ENCODE data around the gene PRL.
A peak's percentile ranks its signal among the peaks of the same experiment; 100 is the strongest.

Gene PRL

DNA sequence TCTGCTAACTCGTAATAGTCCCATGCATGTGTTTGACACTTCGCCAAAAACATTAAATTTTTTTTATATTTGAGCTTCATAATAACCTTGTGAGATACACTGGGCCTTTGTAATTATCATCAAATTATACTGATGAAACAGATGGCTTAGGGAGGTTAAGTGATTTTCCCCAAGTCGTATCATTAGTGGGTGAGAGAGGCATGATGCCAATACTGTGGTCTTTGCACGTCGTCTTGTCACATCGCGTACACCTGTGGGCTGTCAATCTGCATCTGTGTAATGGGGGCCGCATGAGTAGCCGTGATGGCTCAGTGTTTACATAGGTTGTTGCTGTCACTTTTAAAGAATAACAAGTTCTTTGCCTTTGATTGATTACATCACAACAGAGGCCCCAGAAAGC lies 1.7 kb downstream of the PRL start:
- DNase-seq, result no peak

DNA sequence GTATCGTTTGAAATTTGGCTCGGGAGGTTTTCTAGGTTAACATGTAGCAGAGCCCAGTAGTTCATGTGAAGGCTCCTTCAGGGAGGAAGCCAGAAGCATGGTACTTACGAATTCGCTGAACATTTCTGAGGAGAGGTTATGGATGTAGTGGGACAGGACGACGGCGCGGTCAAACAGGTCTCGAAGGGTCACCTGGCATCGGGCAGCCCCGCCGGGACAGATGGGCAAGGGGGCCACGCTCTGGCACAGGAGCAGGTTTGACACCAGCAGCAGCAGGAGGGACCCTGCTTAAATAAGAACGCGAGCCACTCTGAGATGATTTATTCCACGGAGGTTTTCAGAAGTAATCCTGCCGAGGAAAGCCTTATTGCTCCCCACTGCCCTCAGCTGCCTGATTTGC lies 2.5 kb downstream of the PRL start:
- DNase-seq, result no peak

DNA sequence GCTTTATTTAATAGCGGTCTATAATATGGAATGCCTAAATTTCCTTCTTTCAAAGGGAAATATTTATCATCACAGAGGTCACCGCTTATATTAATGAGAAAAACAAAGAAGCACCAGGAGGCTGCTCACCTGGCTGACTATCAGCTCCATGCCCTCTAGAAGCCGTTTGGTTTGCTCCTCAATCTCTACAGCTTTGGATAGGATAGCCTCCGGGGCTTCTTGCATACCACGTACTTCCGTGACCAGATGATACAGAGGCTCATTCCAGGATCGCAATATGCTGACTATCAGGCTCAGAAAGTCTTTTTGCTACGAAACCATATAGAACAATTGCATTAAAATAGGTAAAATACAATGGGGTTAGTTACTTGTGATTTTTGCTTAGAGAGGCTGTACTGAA lies 6.8 kb downstream of the PRL start:
- no peak for DNase-seq

DNA sequence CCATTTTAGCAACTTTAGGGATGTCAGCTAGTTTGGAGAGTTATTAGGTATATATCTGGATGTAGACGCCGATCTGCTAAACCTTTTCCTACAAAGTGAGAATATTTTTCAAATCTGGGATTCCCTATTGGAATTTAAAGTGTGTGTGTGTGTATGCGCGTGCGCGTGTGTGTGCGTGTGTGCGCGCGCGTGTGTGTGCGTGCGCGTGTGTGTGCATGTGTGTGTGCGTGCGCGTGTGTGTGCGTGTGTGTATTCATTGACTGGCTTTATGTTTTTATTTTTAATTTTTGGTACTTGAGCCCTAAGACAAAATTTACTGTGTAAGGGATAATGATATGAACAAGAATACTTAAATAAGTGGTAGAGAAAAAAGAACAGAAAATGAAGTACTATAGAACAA lies 8.1 kb downstream of the PRL start:
- DNase-seq, result no peak

DNA sequence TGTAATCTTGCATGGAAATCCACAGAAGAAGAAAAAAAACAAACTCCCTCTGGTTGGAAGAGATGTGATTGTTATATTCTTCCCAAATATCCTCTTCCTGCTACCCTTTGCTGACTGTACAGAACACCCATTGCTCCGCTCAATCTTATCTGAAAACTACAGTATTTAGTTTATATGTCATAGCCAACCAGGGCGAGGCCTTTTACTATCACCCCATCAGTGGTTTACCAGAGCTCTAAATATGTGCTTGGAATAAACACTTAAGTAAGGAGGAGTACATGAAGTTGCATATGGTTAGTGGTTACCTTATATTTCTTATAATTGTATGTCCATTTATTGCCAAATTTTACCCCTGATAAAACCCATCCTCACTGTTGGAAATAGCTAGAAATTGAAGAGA lies 12.2 kb downstream of the PRL start:
- no peak for DNase-seq

DNA sequence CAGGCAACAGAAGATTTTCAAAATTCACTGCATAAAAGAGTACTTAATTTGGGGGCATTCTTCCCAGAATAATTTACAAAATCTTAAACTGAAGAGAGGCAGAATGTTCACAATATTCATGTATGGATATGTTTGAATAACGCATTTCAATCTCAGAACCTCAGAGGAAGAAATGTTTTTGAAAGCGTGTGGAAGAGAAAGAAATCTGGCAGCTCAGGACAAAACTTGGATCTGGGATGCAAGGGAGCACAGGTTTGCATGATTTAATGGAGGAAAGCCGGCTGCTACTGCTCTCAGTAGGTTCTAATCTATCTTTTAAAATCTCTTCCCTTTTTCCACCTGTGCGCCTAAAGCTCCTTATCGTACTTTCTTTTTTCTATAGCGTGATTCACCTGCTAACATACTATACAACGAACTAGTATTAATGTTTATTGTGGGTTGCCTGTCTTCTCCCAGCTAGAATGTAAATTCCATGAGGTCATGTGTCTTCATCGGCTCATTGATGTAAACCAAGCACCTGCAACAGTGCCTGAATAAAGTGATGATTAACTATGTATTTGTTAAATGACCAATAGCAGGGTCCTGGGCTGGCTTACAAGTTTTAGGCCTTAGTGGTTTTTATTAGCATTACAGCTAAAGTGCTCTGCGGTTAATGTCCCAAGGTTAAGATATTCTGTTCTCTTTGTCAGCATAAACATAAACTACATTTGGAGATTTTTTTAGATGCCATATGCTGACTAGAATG lies 15.3 kb downstream of the PRL start:
- DNase-seq, result no peak

DNA sequence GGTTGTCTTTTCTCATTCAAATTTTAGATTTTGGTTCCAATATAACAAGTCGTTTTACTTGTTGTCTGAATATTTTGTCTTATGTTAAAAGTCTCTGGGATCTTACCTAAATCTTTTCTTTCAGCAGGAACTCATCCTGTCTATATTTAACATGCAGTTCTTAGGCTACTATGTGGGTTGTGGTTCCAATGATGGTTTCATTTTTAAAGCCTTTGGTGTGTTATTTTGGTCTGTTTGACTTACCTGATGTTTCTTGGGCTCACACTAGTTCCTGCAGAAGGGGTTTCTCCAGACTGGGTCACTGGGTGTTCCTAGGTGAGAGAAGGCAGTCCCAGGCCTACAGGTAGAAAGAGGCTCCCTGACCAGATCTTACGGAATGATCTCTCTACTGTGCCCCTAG lies 17.4 kb downstream of the PRL start:
- DNase-seq, result no peak

DNA sequence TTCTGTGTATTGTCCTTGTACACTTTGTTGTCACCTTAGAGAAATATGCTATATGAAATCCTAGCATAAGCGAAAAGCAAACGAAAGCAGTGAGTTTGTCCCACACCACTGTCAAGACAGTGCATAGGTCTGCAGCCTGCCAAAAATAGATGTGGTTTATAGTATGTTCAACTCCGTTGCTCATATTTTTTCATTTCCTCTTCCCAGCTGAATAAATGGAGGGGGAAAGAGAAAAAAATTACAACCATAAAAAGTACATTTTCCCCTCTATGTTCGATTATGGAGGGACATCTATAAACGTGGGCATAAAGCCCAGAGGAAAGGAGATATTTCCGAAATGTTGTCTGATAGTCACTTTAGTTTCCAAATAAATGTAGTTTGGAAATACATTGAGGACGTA lies 25.8 kb downstream of the PRL start:
- DNase-seq, result no peak

DNA sequence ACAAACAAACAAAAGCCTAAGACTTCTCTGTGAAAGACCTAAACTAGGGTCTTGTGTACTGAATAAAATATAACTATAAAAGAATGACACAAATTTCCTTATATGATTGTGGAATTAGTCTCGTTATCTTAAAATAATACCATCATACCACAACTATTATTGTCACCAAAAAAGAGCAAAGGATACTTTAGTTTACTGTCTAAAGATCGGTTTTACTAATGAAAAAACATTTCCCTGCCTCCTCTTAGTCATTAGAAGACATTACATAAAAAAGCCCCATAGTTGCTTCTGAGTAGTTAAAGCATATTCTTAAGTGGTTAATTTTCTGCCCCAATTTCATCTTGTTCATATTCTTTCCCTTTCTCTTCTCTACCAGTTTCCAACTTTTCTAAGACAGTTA lies 33.1 kb downstream of the PRL start:
- no peak for DNase-seq

DNA sequence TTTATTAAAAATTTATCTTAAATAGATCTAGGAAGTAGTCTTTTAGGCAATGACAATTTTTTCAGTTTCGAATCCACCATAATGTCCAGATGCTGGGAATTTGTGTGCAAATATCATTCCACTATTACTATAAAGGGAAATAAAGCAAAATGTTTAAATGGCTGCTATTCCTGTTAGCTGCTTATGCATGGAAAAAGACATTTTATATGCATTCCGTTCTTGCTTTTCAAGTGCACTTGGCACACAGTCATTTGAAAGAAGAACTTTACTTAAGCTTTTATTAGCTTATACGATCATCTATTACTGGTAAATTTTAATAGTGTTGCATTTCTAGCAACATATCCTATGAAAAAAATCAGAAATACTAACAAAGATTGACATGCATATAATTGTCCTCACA lies 42.0 kb downstream of the PRL start:
- no peak for DNase-seq

DNA sequence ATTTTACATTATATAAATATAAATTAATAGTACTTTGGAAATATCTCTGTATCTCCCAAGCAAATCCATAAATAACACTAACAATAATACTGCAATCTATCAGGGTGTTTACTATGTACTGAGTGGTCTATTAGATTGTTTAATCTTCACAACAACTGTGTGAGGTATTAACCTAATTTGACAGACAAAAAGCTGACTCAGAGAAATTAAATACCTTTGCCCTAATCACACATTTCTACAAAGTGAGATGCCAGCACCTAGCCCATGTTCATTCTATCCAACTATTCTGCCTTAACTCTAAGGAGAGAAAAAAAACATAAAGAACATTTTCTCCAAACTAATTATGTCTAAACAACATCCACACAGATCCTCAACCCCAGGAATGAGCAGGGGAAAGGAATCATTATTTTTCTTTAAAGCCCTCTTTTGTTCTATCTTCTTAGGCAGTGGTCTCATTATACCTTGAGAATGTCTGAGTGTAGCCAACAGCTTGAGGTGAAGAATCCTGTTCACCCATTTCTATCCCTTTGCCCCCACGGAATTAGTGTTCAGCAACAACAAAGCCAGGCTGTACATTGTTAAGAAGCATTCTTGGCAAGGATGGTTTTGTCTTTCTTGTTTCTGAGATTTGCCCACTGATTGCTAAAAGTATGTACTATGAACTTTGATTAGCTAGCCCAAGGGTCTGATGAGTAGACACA lies 42.7 kb downstream of the PRL start:
- DNase-seq, result no peak

DNA sequence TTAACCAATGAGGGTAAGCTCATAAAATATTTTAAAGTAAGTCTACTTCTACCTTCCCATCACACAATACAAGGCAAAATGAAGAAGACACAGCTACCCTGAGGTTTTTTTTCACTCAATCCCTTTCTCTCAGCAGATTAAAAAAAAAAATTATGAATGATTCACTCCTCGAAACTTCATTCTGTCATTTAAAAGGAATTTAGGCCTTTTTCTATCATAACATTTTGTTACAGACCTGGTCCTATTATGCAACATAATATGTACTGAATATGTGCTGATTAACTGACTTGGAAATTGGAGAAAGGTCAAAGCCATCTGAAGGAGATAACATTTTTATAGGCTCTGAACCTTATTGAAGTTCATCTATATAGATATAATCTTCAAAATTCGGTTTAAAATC lies 45.5 kb downstream of the PRL start:
- DNase-seq, result no peak

DNA sequence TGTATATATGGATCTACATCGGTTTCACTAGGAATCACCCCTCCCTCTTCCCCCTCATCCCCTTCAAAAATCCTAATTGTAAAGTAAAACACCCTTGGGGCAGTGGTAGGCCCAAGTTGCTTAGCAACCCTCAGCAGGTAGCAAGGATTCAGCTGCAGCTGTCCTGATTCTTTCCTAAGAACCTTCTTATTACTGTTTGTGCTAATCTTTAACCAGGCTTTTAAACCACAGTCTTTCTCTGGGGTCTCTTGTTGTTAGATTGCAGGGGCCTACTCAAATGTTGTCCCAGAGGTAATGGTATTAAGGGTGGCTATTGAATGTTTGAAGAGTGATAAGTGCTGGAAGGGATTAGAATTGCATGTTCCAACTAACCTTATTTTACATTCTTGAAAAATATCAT lies 46.4 kb downstream of the PRL start:
- peak in 6 of 56 donors; percentile 0 to 30 (median 8) for DNase-seq

DNA sequence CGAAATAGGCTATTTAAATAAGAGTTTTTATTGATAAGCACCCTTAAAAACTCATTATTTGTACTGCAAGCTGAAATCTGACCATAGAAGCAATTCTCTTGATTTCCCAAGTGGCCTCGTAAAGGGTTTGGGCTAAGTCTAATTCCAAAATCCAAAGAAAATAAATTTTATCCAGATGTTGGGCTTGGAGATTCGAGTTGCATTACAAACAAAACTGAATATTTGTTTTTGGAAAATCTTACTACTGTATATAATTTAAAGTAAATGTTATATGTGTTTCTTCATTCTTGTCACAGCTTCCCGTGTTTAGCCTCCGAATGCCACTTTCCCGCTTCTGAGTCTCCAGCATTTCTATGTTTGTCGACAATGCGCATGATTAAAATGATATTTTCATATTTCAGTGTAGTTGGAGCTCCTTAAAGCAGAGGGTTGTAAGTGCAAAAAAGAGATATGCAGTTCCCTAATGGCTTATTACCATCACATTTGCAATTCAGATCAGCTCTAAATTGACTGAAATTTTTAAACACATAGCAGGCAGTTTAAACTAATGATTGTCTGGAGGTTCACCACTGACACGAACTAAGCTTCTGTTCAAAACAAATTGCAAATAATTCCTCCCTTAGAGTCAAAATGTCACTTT lies 47.0 kb downstream of the PRL start:
- DNase-seq, result peak in 1 of 56 donors; percentile 7

DNA sequence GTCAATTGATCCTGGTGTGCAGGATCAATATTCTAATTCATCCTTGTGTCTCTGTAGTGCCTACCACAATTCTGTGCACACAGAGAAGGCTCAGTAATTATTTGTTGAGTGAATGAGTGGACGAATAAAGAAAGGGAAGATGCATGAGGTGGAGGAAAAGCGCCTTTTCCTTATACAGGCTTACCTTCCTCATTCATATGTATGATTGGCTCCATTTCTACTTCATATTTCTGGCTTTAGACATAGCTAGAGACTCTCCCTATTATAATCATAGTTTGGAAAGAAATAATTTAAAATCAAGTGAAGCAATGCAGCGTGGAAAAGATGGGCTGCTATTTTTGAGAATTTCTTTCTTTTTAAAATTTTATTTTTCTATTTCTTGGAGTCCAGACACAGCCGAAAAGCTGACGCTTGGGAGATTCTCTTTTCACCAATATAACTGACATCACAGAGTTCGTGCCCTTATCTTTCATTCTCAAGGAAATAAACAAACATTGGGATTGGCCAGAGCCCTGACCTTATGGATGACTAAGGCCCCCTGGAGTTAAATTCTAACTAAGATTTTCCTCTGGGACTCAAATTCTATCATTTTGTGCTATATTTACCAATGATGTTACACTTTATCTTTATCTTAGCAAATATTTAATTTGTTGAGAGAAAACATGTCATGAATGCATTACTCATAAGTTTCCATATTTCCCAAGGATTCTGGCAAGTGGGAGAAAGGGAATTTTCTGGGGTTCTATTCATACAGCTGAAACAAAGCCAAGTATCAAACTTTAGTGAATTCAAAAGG lies 48.1 kb downstream of the PRL start:
- DNase-seq, result no peak

DNA sequence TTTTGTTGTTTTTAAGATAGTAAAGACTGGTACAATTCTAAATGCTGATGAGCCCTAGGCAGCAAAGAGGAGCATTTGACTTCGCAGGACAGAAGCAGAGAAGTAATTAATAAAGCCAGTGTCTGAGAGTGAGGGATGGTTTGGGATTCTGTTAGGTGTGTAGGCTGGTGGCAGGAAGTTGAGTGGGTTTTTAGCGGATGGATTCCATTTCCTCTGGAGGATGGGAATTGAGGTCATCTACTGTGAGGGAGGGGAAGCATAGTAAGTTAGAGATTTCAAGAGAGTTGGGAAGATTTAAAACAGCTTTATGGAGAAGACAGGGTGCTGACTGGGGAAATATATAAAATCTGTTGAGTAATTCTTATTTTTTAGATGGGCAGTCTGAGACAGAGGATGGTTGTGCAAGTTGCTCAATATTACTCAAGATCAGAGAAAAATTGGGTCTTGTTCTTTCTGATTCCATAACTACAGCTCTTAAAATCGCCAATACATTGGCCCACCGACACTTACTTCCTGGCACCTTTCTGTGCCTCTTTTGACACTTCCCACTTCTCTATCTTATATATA lies 48.8 kb downstream of the PRL start:
- no peak for DNase-seq

DNA sequence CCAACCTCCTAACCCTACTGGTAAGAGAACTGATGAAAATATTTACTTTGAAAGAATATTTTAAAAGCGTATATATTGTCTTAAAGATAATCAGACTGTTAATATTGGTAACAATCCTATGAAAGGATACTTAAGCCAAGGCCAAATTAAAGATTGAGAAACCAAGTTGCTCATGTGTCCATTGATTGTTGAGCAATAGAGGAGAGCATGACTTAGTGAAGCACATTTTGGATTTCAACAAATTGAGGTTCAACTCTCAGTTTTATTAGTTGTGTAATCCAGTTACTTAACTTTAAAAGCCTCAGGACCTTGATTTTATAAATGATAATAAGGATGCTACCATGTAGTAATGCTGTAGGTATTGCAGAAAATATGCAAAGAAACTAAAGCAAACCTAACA lies 56.8 kb downstream of the PRL start:
- DNase-seq, result no peak

DNA sequence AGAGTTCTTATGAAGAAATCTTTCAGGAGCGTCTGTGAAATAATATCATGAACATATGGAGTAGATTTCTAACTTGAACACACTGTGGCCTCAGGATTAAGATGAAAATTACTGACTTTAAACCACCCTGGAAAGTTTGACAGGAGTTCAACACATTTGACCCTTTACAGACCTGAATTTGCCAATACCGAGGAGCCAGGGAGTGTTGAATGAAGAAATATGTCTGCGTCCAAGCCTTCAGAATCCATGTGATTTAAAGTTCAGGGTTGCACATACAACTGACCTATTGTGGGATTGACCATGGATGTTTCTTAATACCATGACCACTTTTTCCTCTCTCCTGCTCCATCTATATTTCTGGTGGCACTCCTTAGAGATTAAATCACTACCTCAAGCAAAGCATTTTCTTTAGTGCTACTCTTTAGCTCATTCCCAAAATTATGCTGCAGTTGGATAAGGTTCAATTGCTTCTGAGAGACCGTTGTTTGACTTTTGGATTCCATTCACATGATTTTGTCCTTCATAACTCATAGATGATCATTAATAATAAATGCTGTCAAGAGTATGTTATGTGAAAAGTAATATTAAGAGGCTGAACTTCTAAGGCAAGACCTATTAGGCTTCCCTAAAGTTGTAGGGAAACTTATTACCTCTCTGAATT lies 57.4 kb downstream of the PRL start:
- DNase-seq, result no peak

DNA sequence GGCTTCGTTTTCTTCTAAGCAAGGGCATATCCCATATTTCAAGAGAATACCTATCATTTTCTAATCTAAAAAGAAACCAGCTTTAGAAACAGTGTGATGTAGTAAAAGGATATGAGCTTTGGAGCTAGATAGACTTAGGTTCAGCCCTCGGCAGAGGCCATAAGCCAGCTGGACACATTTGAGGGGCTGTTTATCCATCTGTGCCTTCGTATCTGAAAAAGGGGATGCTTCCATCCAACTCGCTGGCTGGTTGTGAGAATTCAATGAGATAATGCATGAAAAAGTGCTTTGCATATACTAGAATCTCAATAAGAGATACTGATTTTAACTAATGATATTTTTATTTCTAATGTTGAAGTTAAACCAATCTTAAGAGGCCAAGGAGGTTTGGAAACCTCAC lies 58.0 kb downstream of the PRL start:
- no peak for DNase-seq

DNA sequence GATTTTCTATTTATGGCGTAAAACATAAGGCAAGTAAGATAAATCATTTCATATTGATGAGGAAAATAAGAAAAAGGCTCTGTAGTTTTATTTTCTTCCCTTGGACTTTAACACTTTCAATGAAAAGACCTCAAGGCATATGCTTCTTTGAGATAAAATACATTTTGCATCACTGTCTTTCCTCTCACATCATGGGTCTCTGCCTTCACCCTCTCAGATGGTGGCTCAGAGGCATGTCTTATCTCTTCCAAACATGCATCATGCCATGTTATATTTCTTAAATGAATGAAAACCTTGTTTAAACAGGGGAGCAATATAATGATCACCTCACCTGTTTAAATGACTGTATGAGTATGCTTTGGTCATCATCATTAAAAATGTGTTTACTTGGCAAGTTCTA lies 59.3 kb downstream of the PRL start:
- no peak for DNase-seq
